A204.1 (cell line): Measurements from ENCODE around the gene THOC2.

Experiments
- FAIRE-seq: peaks from 2 replicates; lab custom pipeline; 2012; peaks lifted over from hg19 to GRCh38; lab: Jason Lieb, UNC

Gene THOC2

DNA sequence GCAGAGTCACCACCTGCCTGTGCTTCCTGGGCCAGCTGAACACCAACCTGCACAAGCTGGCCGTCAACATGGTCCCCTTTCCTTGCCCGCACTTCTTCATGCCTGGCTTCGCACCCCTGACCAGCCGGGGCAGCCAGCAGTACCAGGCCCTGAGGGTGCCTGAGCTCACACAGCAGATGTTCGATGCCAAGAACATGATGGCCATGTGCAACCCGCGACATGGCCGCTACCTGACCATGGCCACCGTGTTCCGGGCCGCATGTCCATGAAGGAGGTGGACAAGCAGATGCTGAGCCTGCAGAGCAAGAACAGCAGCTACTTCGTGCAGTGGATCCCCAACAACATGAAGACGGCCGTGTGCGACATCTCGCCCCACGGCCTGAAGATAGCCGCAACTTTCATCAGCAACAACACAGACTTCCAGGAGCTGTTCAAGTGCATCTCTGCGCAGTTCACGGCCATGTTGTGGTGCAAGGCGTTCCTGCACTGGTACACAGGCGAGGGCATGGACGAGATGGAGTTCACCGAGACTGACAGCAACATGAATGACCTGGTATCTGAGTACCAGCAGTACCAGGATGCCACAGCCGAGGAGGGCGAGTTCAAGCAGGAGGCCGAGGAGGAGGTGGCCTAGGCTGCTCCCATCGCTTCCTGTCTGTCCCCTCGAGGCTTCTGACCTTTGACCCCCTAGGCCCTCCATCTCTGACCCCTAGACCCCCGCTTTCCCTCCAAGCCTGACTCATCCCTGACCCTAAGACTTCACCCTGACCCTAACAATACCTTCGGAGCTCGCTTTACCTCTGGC lies 170.3 kb downstream of the THOC2 start:
- FAIRE-seq, result no peak

DNA sequence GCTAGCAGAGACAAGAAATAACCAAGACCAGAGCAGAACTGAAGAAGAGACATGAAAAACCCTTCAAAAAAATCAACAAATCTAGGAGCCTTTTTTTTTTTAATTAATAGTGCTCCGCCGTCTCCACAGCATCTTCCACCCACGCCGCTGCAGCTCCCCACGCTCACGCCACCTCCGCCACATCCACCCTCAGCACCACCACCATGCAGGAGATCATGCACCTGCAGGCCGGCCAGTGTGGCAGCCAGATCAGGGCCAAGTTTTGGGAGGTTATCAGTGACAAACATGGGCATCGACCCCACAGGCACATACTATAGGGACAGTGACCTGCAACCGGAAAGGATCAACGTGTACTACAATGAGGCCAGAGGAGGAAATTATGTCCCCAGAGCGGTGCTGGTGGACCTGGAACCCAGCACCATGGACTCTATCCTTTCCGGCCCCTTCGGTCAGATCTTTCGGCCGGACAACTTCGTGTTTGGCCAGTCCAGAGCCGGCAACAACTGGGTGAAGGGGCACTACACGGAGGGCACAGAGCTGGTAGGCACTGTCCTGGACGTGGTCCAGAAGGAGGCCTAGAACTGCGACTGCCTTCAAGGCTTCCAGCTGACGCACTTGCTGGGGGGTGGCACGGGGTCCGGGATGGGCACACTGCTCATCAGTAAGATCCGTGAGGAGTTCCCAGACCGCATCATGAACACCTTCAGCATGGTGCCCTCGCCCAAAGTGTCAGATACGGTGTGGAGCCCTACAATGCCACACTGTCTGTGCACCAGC lies 171.2 kb downstream of the THOC2 start:
- FAIRE-seq, result no peak

DNA sequence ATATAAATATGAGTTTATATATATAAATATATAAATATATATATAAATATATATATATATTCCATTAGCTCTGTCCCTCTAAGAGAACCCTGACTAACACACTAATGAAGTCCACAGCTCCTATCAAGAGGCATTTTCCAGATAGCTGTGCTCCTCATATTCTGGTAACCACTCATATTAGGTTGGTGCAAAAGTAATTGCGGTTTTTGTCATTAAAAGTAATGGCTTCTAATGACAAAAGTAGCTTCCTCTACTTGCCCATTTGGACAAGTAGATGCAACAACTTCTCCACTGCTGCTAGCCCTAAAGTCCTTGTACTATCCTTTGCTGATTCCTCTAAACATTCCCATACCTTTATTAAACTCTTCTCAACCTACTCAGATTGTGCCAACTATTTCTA lies 182.0 kb downstream of the THOC2 start:
- no peak for FAIRE-seq
